Sigmoid colon (tissue), 4 donors: ENCODE data around the gene DARS2.

Experiments used
- EP300 ChIP-seq, 4 donors: sonication (generic); formaldehyde crosslinking; IDR thresholded peaks; one replicate each; pipeline ENCODE4 v1.6.1; 2017; ENCODE audit warnings: antibody characterized with exemption in 4 of 4
- POLR2A ChIP-seq, 2 donors: fragments of 450-650 bp; IDR thresholded peaks; one replicate each; pipeline ENCODE4 v1.6.1; 2016; ENCODE audit warnings: antibody characterized with exemption in 2 of 2, mild to moderate bottlenecking in 2 of 2, moderate library complexity in 2 of 2
- POLR2AphosphoS5 ChIP-seq, 4 donors: sonication (generic); formaldehyde crosslinking; IDR thresholded peaks; one replicate each; pipeline ENCODE4 v1.6.1; 2017; ENCODE audit warnings: antibody characterized with exemption in 4 of 4
- TF ChIP-seq, protein P1 (sequence below), 4 experiments: fragments of 450-650 bp in 3 of 4; fragments of 200-600 bp in 1 of 4; IDR thresholded peaks; one replicate each; pipeline ENCODE4 v1.5.1; 2016 to 2019; ENCODE audit warnings: antibody characterized with exemption in 4 of 4, mild to moderate bottlenecking in 3 of 4, moderate library complexity in 2 of 4

DNA sequence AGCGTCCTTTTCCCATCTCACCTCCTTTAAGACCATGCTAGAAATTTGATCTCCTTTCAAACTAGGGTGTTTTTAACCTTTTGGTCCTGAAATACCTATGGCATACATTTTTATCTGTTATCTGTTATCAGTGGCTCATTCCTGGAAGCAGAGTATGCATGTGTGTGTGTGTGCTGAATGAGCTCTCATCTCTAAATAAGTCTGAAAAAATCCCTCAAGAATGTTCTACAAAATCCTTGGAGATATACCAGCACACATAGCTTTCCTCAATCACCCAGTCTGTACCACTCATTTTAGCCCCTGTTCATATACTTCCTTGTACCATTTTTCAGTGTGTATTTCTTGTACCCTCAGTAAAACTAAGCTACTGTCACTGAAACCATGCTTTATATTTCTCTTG lies 6.0 kb upstream of the DARS2 start:
- TF ChIP-seq EP300 (IDR thresholded peaks at IDR 0.05) (no peak), POLR2AphosphoS5 (IDR thresholded peaks at IDR 0.05) (no peak), POLR2A (IDR thresholded peaks at IDR 0.05) (no peak)
- TF ChIP-seq, protein P1, sequence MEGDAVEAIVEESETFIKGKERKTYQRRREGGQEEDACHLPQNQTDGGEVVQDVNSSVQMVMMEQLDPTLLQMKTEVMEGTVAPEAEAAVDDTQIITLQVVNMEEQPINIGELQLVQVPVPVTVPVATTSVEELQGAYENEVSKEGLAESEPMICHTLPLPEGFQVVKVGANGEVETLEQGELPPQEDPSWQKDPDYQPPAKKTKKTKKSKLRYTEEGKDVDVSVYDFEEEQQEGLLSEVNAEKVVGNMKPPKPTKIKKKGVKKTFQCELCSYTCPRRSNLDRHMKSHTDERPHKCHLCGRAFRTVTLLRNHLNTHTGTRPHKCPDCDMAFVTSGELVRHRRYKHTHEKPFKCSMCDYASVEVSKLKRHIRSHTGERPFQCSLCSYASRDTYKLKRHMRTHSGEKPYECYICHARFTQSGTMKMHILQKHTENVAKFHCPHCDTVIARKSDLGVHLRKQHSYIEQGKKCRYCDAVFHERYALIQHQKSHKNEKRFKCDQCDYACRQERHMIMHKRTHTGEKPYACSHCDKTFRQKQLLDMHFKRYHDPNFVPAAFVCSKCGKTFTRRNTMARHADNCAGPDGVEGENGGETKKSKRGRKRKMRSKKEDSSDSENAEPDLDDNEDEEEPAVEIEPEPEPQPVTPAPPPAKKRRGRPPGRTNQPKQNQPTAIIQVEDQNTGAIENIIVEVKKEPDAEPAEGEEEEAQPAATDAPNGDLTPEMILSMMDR (IDR thresholded peaks at IDR 0.05), result no peak
